Neural crest cell (in vitro differentiated cells): Measurements from ENCODE around the gene STARD3. TPM values are rescaled to one million over a fixed set of nuclear protein-coding genes. Genes with fewer than 3 reads are reported as not detected.
A peak's percentile ranks its signal among the peaks of the same experiment; 100 is the strongest.
"Not testable (repeated sequence)": the region's sequence is repeated elsewhere in the genome, so short reads cannot be mapped to it uniquely, and the experiment has no call there.

ENCODE experiments used
- DNase-seq: peaks from one replicate; pipeline ENCODE4 v3.0.0; 2021; ENCODE audit warnings: low read depth, mixed read lengths, low spot score
- H3K27ac Mint-ChIP-seq: one replicate; pipeline ENCODE4 v1.8.0; 2021; ENCODE audit warnings: mild to moderate bottlenecking, mixed read lengths; ENCODE audit not compliant: unreplicated experiment
- H3K27me3 Mint-ChIP-seq: 2 replicates; pipeline ENCODE4 v1.8.0; 2021; ENCODE audit warnings: low read depth, mild to moderate bottlenecking, mixed read lengths
- H3K36me3 Mint-ChIP-seq: 2 replicates; pipeline ENCODE4 v1.8.0; 2021; ENCODE audit warnings: low read depth, mild to moderate bottlenecking, mixed read lengths
- H3K4me1 Mint-ChIP-seq: 2 replicates; pipeline ENCODE4 v1.8.0; 2021; ENCODE audit warnings: mixed read lengths
- H3K4me3 Mint-ChIP-seq: one replicate; pipeline ENCODE4 v1.8.0; 2021; ENCODE audit warnings: mild to moderate bottlenecking, mixed read lengths
- H3K9me3 Mint-ChIP-seq: 2 replicates; pipeline ENCODE4 v1.8.0; 2021; ENCODE audit warnings: mixed read lengths
- CTCF ChIP-seq: fragments of 200-600 bp; sonication (generic); conservative IDR thresholded peaks from 2 replicates; pipeline ENCODE4 v1.5.0; 2021; ENCODE audit warnings: antibody characterized with exemption, mild to moderate bottlenecking
- long read RNA-seq: library from polyadenylated mRNA; unstranded; transcript quantifications from one replicate; pipeline ENCODE4 v2.0.0, GENCODE V29; 2020
- total RNA-seq: library from RNA; stranded (reverse); gene quantifications from 2 replicates; pipeline ENCODE4 v1.2.1, GENCODE V29; 2021

Gene STARD3
- 60.6 and 64.8 TPM in 2 replicates for total RNA-seq
- long read RNA-seq, transcript STARD3-201 (15 exons, 2,132 nt) = major isoform, 18 of 32 reads
- long read RNA-seq, partial matches to known transcripts = 5 of 32 reads
- long read RNA-seq, other reads (novel, unspliced or antisense) = 6 of 32 reads

GRCh38 chr17:39636927-39637736 lies at the start of gene STARD3:
Gene STARD3 (plus strand): TSS chr17:39637144. CDS start chr17:39653532, 16,388 bp downstream.
- no peaks in the 10 kb centered on the region for H3K9me3 Mint-ChIP-seq
- H3K27ac Mint-ChIP-seq = peak within 1 kb of the TSS; percentile 90
- H3K4me1 Mint-ChIP-seq = peaks cover 45% of the 10 kb centered on the region

GRCh38 chr17:39590180-39590579 lies 46.8 kb upstream of the STARD3 start:
- H3K27me3 Mint-ChIP-seq = peaks cover 81% of the 10 kb centered on the region

More at GRCh38 chr17:39636927-39637736, at the start of gene STARD3:
- H3K36me3 Mint-ChIP-seq = no peaks in the 10 kb centered on the region
- TF ChIP-seq CTCF = no peak
- H3K27me3 Mint-ChIP-seq = peaks cover 18% of the 10 kb centered on the region
- peak; percentile 87 for DNase-seq
- H3K4me3 Mint-ChIP-seq = peak within 1 kb of the TSS; percentile 94

GRCh38 chr17:39591958-39592954 lies 44.7 kb upstream of the STARD3 start:
- no peaks in the 10 kb centered on the region for H3K36me3 Mint-ChIP-seq
- H3K4me1 Mint-ChIP-seq = no peaks in the 10 kb centered on the region
- no peak overlapping the region for H3K4me3 Mint-ChIP-seq
- peak; percentile 55 for DNase-seq
- H3K9me3 Mint-ChIP-seq = no peaks in the 10 kb centered on the region
- no peak overlapping the region for H3K27ac Mint-ChIP-seq
- TF ChIP-seq CTCF = no peak
- H3K27me3 Mint-ChIP-seq = peaks cover 96% of the 10 kb centered on the region

More at GRCh38 chr17:39590180-39590579, 46.8 kb upstream of the STARD3 start:
- H3K27ac Mint-ChIP-seq, H3K9me3 Mint-ChIP-seq, H3K36me3 Mint-ChIP-seq, H3K4me3 Mint-ChIP-seq, H3K4me1 Mint-ChIP-seq, DNase-seq: not testable (repeated sequence)

GRCh38 chr17:39593371-39593770 lies 43.6 kb upstream of the STARD3 start:
- DNase-seq = no peak
- no peaks in the 10 kb centered on the region for H3K36me3 Mint-ChIP-seq
- no peak overlapping the region for H3K4me3 Mint-ChIP-seq
- H3K4me1 Mint-ChIP-seq = no peaks in the 10 kb centered on the region
- no peak overlapping the region for H3K27ac Mint-ChIP-seq
- no peaks in the 10 kb centered on the region for H3K9me3 Mint-ChIP-seq
- TF ChIP-seq CTCF = no peak
- peaks cover 98% of the 10 kb centered on the region for H3K27me3 Mint-ChIP-seq

GRCh38 chr17:39595294-39595693 lies 41.6 kb upstream of the STARD3 start:
- H3K27ac Mint-ChIP-seq = no peak overlapping the region
- no peak for DNase-seq
- H3K9me3 Mint-ChIP-seq = no peaks in the 10 kb centered on the region
- H3K27me3 Mint-ChIP-seq = peaks cover 100% of the 10 kb centered on the region
- no peak for TF ChIP-seq CTCF
- no peak overlapping the region for H3K4me3 Mint-ChIP-seq
- H3K4me1 Mint-ChIP-seq = no peaks in the 10 kb centered on the region
- no peaks in the 10 kb centered on the region for H3K36me3 Mint-ChIP-seq
